Activated gamma-delta T cell (primary cell): ENCODE data around the gene CD300C.
"Not testable (repeated sequence)": the region's sequence is repeated elsewhere in the genome, so short reads cannot be mapped to it uniquely, and the experiment has no call there.

Experiments used
- DNase-seq: peaks from one replicate; lab custom pipeline; 2025; lab: John Stamatoyannopoulos, UW

Gene CD300C

DNA sequence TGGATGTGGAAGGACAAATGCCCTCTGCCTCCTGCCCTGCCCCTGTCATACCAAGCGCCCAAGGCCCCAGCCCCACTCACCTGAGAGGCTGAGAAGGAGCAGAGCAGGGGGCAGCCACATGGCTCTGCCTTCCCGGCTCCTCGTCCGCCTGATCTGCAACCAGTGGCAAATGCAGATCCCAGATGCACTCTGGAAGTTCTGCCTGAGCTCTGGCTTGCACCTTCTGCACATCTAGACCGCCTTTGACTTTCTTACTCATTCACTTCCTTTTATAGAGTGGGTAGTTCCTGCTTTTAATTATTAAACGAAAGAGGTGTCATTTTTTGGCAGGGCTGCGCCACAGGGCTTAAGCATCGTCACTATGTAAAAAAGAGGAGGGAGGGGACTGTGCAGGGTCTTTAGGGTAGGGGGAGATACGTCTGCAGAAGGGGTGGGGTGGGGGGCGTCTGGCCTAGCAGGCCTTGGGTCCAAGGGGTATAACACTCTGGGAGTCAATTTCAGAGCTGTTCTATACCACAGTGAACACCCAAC lies 14.6 kb downstream of the CD300C start, which contains the start of gene CD300LB:
Gene CD300LB, minus strand, starts transcription at position 245 of the 531 bp plus-strand sequence. Its CDS starts 125 bp downstream, at position 120.
- no peak for DNase-seq

- DNase-seq, result no peak
These were observed 15.1 kb downstream of the CD300C start for GRCh38 chr17:74530831-74531150.

DNA sequence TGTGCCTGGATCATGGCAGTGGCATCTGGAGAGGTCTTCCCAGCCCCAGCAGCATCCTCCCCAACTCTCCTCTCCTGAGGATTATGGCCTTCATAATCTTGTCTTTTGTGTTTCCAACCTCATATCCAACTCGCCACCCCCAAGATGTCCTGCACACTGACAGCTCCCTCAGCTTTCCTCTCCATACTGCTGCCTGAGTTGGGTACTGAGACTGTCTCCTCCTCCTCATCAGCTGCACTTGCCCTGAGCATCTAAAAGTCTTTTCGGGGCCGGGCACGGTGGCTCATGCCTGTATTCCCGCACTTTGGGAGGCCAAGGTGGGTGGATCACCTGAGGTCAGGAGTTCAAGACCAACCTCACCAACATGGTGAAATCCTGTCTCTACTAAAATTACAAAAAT lies 16.7 kb downstream of the CD300C start:
- no peak for DNase-seq

GRCh38 chr17:74528491-74529199 lies 17.3 kb downstream of the CD300C start:
- DNase-seq, result no peak

GRCh38 chr17:74527756-74528155 lies 18.2 kb downstream of the CD300C start:
- no peak for DNase-seq

- DNase-seq, result no peak
These were observed 18.8 kb downstream of the CD300C start for GRCh38 chr17:74527081-74527480.

DNA sequence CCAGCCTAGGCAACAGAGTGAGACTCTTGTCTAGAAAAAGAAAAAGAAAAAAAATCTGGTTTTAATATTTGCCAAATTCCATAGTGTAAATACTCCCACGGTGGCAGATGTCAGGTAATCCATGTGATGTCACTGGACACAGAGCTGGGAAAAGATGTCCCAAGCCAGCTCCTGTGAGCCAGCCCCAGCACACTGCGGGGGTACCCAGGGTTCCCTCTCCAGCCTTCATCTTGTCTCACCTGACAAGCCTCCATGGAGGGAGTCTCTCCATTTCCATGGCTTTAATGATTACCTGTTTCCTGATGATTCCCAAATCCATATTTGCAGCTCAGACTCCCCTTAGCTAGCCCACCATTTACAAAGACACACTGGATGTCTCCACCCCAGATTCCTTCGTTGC lies 19.2 kb downstream of the CD300C start:
- no peak for DNase-seq

GRCh38 chr17:74525781-74526288 lies 20.1 kb downstream of the CD300C start:
- DNase-seq, result no peak

GRCh38 chr17:74525465-74525725 lies 20.5 kb downstream of the CD300C start:
- no peak for DNase-seq

DNA sequence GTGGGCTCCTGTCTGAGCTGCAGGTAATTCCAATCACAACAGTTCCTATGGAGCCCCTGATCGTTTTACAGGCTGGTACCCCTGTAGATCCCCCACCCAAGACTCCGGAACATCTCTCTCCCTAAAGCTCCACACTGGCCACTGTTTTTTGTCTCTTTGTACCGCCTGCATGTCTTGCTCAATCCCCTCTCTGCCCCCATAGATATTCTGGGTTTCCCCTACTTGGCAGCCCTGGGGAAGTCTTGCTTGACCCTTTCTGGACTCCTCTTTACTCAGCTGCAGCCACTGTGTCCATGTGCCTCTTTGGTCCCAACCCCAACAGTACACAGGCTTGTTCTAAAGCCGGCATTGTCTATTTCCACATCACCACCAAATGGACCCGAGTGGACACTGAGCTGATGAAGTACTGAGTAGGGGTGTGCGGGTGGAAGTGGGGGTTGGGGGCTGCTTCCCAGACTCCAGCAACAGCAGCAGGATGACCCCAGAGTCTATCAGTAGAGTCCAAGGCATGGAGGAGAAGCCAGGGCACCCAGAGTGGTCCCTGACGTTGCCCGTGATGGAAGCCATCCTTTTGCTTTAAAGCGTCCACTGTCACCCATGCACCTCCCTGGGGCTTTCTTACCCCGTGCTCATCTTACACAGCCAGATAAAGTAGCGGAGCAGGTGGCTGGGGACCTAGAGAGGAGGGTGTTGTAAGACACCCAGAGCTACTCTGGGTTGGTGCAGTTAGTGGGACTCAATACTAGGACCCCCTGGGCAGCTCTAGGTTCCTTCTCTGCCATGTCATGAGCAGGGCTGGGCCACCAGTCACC lies 21.1 kb downstream of the CD300C start:
- no peak for DNase-seq

- no peak for DNase-seq
These were observed 22.6 kb downstream of the CD300C start for GRCh38 chr17:74523308-74523707.

GRCh38 chr17:74522381-74523105 lies 23.4 kb downstream of the CD300C start:
- no peak for DNase-seq

GRCh38 chr17:74521701-74522201 lies 24.2 kb downstream of the CD300C start:
- DNase-seq, result no peak

DNA sequence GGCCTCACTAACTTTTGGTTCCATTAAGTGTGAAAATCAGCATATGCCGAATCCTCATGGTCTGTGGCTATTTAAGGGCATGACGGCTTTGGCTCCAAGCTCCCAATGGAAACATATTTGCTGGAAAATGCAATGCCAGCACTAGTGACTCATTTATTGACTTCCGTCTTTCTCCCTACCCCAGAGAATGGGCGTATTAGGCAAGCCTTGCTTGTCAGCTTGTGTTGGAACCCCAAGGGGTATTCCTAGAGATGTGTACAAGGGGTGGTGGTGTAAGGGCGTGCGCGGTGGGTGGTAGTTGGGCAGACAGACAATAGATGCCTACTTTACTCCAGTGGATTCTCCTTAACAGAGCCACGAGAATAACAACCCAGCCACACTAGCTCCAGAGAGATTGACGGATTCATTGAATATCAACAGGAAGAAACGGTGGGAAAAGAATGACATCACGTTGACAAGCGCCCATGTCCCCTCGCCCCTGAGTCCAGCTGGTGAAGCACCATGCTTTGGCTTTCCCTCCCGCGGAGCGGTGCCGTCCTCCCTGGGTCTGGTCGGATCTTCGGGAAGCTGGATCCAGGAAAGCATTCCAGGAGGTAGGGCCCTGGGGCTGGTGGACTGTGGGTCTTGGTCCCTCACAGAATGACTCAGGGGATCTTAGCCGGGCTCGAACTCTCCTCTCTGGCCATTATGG lies 25.0 kb downstream of the CD300C start:
- DNase-seq, result no peak

DNA sequence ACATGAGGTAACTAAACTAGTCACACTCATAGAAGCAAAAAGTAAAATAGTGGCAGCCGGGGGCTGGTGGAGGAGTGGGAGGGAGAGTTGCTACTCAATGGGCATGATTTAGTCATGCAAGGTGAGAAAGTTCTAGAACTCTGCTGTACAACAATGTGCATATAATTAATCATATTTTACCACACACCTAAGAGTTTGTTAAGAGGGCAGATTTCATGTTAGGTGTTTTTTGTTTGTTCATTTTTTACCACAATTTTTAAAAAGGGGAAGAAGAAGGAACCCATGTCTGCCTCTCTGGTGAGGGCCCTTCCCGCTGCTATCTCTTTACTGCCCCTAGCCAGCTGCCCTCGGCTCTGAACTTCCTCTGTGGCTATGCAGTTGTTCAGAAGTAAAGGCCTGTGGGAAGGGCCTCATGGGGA lies 25.9 kb downstream of the CD300C start:
- DNase-seq, result no peak

GRCh38 chr17:74518413-74518981 lies 27.4 kb downstream of the CD300C start:
- not testable (repeated sequence) for DNase-seq

DNA sequence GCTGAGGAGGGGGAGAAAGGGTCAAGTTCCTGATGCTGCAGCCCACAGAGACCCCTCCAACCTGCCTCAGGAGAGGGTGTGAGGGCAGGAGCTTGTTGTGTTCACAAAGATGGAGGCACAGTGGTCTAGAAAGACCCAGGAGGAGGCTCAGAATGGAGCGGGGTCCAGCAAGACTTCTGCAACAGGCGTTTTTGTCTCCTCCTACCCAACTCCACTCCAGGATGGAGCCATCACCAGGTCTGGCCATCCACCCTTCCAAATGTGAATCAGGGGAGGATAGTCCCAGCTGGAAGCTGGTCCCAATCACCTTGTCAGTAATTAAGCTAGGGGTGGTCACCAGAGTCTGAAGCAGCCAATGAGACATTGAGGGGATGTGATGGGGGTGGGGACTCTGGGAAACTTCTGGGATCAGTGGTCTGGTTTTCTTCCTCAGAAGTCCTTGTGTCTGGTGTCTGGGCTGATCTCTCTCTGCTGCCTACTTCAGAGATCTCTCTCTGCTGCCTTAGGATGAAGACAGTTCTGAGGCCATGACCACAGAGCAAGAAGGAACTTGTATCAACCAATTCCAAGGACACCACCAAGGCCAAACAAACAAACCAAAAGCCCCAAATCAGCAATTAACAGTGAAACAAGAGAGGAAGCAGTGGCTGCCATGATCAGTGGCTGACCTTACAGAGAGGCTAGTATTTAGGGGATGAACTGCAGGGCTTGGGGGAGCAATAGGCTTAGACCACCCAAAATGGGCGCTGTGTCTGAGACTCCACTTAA lies 29.2 kb downstream of the CD300C start:
- DNase-seq, result no peak

DNA sequence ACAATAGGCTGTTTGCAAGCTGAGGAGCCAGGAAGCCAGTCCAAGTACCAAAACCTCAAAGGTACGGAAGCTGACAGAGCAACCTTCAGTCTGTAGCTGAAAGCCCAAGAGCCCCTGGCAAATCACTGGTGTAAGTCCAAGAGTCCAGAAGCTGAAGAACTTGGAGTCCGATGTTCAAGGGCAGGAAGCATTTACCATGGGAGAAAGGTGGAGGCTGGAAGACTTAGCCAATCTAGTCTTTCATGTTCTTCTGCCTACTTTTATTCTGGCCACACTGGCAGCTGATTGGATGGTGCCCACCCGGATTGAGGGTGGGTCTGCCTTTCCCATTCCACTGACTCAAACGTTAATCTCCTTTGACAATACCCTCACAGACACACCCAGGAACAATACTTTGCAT lies 30.0 kb downstream of the CD300C start:
- DNase-seq, result no peak

DNA sequence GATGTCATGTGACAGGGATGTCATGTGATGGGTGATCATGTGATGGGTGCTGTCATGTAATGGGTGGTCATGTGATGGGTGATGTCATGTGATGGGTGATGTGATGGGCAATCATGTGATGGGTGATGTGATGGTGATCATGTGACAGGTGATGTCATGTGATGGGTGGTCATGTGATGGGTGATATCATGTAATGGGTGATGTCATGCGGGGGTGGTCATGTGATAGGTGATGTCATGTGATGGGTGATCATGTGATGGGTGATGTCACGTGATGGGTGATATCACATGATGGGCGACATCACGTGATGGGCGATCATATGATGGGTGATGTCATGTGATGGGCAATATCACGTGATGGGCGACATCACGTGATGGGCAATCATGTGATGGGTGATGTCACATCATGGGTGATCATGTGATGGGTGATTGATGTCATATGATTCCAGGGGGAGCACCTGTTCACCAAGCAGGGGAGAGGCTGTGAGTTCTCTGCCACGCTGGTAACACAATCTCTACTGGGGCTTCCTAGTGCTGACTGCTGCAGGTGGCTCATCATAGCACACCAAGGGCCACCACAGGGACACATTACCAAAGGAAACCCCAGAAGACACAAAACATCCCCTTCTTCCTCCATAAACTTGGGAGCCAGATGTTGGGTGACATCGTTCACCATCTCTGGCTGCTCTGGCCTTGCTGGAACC lies 31.1 kb downstream of the CD300C start:
- no peak for DNase-seq
